ENCODE results near the gene EYA2. TPM values are rescaled to one million over a fixed set of nuclear protein-coding genes. Genes with fewer than 3 reads are reported as not detected.
A peak's percentile ranks its signal among the peaks of the same experiment; 100 is the strongest.

Gene EYA2
- total RNA-seq, 2 experiments from 2014 or later, result not detected

- ATAC-seq, result no peak
- Mint-ChIP-seq H3K9me3 (no peaks in the 10 kb centered on the region), H3K4me1 (ENCODE audit: low read depth) (no peaks in the 10 kb centered on the region), H3K27me3 (peaks cover 3% of the 10 kb centered on the region), H3K4me3 (no peak overlapping the region), H3K27ac (no peak overlapping the region), H3K36me3 (ENCODE audit: low read depth) (no peaks in the 10 kb centered on the region)
- ChIA-PET POLR2A (no interaction called here), CTCF (no interaction called here)
- TF ChIP-seq CTCF (IDR thresholded peaks at IDR 0.05), result no peak
- intact Hi-C loops (cut with micrococcal nuclease), result no loop called here
- no peak for DNase-seq
Measured at GRCh38 chr20:46946181-46946624, 51.6 kb downstream of the EYA2 start.

- H3K9me3 Mint-ChIP-seq, result no peaks in the 10 kb centered on the region
- ATAC-seq (no peak), DNase-seq (no peak)
- intact Hi-C loops (cut with micrococcal nuclease), result no loop called here
- CTCF ChIA-PET, result interaction anchor here (0.6 kb wide), 1 partner anchor 12 kb away, joined by 3 read pairs; no protein-coding TSS in a partner anchor
- peaks cover 3% of the 10 kb centered on the region for H3K27me3 Mint-ChIP-seq
- no peaks in the 10 kb centered on the region for H3K36me3 Mint-ChIP-seq (ENCODE audit: low read depth)
- no peaks in the 10 kb centered on the region for H3K4me1 Mint-ChIP-seq (ENCODE audit: low read depth)
- no peak overlapping the region for H3K4me3 Mint-ChIP-seq
- POLR2A ChIA-PET, result no interaction called here
- no peak overlapping the region for H3K27ac Mint-ChIP-seq
- no peak for TF ChIP-seq CTCF (IDR thresholded peaks at IDR 0.05)
Measured at GRCh38 chr20:46946796-46947195, 52.2 kb downstream of the EYA2 start.

- H3K27me3 Mint-ChIP-seq, result peaks cover 3% of the 10 kb centered on the region
- intact Hi-C loops (cut with micrococcal nuclease), result no loop called here
- no peaks in the 10 kb centered on the region for H3K4me1 Mint-ChIP-seq (ENCODE audit: low read depth)
- DNase-seq (no peak), ATAC-seq (no peak)
- H3K36me3 Mint-ChIP-seq (ENCODE audit: low read depth), result no peaks in the 10 kb centered on the region
- POLR2A ChIA-PET, result no interaction called here
- H3K4me3 Mint-ChIP-seq, result no peak overlapping the region
- no peak for TF ChIP-seq CTCF (IDR thresholded peaks at IDR 0.05)
- CTCF ChIA-PET, result no interaction called here
- H3K9me3 Mint-ChIP-seq, result no peaks in the 10 kb centered on the region
- H3K27ac Mint-ChIP-seq, result no peak overlapping the region
Measured at GRCh38 chr20:46948081-46948480, 53.4 kb downstream of the EYA2 start.

- Mint-ChIP-seq H3K27ac (no peak overlapping the region), H3K9me3 (peaks cover 2% of the 10 kb centered on the region), H3K4me3 (no peak overlapping the region), H3K27me3 (peaks cover 5% of the 10 kb centered on the region), H3K36me3 (ENCODE audit: low read depth) (no peaks in the 10 kb centered on the region), H3K4me1 (ENCODE audit: low read depth) (no peaks in the 10 kb centered on the region)
- peak; percentile 17 for DNase-seq
- ChIA-PET CTCF (no interaction called here), POLR2A (no interaction called here)
- ATAC-seq, result peak; percentile 71
- no peak for TF ChIP-seq CTCF (IDR thresholded peaks at IDR 0.05)
- intact Hi-C loops (cut with micrococcal nuclease), result no loop called here
Measured at GRCh38 chr20:46951405-46951804, 56.8 kb downstream of the EYA2 start.

GRCh38 chr20:46951840-46952497 lies 57.3 kb downstream of the EYA2 start:
- no peaks in the 10 kb centered on the region for H3K36me3 Mint-ChIP-seq (ENCODE audit: low read depth)
- TF ChIP-seq CTCF (IDR thresholded peaks at IDR 0.05), result no peak
- ATAC-seq (no peak), DNase-seq (no peak)
- peaks cover 4% of the 10 kb centered on the region for H3K9me3 Mint-ChIP-seq
- intact Hi-C loops (cut with micrococcal nuclease), result no loop called here
- ChIA-PET CTCF (no interaction called here), POLR2A (no interaction called here)
- peaks cover 5% of the 10 kb centered on the region for H3K27me3 Mint-ChIP-seq
- H3K4me1 Mint-ChIP-seq (ENCODE audit: low read depth), result no peaks in the 10 kb centered on the region
- no peak overlapping the region for H3K4me3 Mint-ChIP-seq
- no peak overlapping the region for H3K27ac Mint-ChIP-seq
